WTC11 (cell line): Measurements from ENCODE around the gene MS4A4A. TPM values are rescaled to one million over a fixed set of nuclear protein-coding genes. Genes with fewer than 3 reads are reported as not detected.

Source experiments
- ATAC-seq: fragments of 200-7000 bp; cut with Tn5 transposase; 2 replicates; pipeline ENCODE4 v1.10.0; 2021; ENCODE audit warnings: mild to moderate bottlenecking, moderate library complexity
- CTCF ChIA-PET: fragments of 300-600 bp; sonication (Branson Sonifier 250); formaldehyde crosslinking; loops from one replicate; lab custom pipeline; 2021; ENCODE audit warnings: antibody characterized with exemption; lab: Charles Lee
- POLR2A ChIA-PET: fragments of 350-600 bp; sonication (Branson Sonifier 250); formaldehyde crosslinking; loops from one replicate; lab custom pipeline; 2021; ENCODE audit warnings: antibody characterized with exemption; lab: Charles Lee
- DNase-seq: peaks from one replicate; pipeline ENCODE4 v3.0.0; 2021; ENCODE audit warnings: low spot score
- H3K27ac Mint-ChIP-seq: 2 replicates; pipeline ENCODE4 v1.8.0; 2021; ENCODE audit warnings: mixed read lengths
- H3K27me3 Mint-ChIP-seq: 2 replicates; pipeline ENCODE4 v1.8.0; 2021; ENCODE audit warnings: low read depth, mild to moderate bottlenecking, moderate library complexity, mixed read lengths
- H3K36me3 Mint-ChIP-seq: 2 replicates; pipeline ENCODE4 v1.8.0; 2021; ENCODE audit warnings: mixed read lengths
- H3K4me1 Mint-ChIP-seq: 2 replicates; pipeline ENCODE4 v1.8.0; 2022; ENCODE audit warnings: mixed read lengths
- H3K4me3 Mint-ChIP-seq: 2 replicates; pipeline ENCODE4 v1.8.0; 2021; ENCODE audit warnings: mild to moderate bottlenecking, moderate library complexity, mixed read lengths
- H3K9me3 Mint-ChIP-seq: 2 replicates; pipeline ENCODE4 v1.8.0; 2021; ENCODE audit warnings: mixed read lengths
- ATF1 ChIP-seq: sonication (generic); formaldehyde crosslinking; IDR thresholded peaks from 2 replicates; pipeline ENCODE4 v1.8.1; 2023; ENCODE audit warnings: mild to moderate bottlenecking, moderate library complexity, missing genetic modification reagents
- CREM ChIP-seq: sonication (generic); formaldehyde crosslinking; IDR thresholded peaks from 2 replicates; pipeline ENCODE4 v1.8.1; 2022; ENCODE audit warnings: mild to moderate bottlenecking, missing genetic modification reagents, moderate library complexity
- ELF4 ChIP-seq: sonication (generic); formaldehyde crosslinking; IDR thresholded peaks from 2 replicates; pipeline ENCODE4 v1.8.1; 2022; ENCODE audit warnings: low read depth, mild to moderate bottlenecking, moderate library complexity, missing genetic modification reagents
- ETV6 ChIP-seq: sonication (generic); formaldehyde crosslinking; IDR thresholded peaks from 2 replicates; pipeline ENCODE4 v1.8.1; 2022; ENCODE audit warnings: mild to moderate bottlenecking, missing genetic modification reagents
- FOXJ3 ChIP-seq: sonication (generic); formaldehyde crosslinking; IDR thresholded peaks from 2 replicates; pipeline ENCODE4 v1.9.0; 2021; ENCODE audit warnings: missing genetic modification reagents, mild to moderate bottlenecking, borderline replicate concordance
- KAT7 ChIP-seq: sonication (generic); formaldehyde crosslinking; IDR thresholded peaks from 2 replicates; pipeline ENCODE4 v1.8.1; 2023; ENCODE audit warnings: missing genetic modification reagents, mild to moderate bottlenecking, borderline replicate concordance
- NR2C2 ChIP-seq: sonication (generic); formaldehyde crosslinking; IDR thresholded peaks from 2 replicates; pipeline ENCODE4 v1.8.0; 2022; ENCODE audit warnings: mild to moderate bottlenecking, missing genetic modification reagents
- SMAD3 ChIP-seq: sonication (generic); formaldehyde crosslinking; IDR thresholded peaks from 2 replicates; pipeline ENCODE4 v1.8.0; 2022; ENCODE audit warnings: missing genetic modification reagents, mild to moderate bottlenecking, borderline replicate concordance
- ZNF121 ChIP-seq: sonication (generic); formaldehyde crosslinking; IDR thresholded peaks from 2 replicates; pipeline ENCODE4 v1.8.0; 2023; ENCODE audit warnings: missing genetic modification reagents
- ZNF423 ChIP-seq: fragments of 250-450 bp; sonication (Bioruptor Pico); IDR thresholded peaks from 2 replicates; pipeline ENCODE4 v2.1.2; 2022; ENCODE audit warnings: mild to moderate bottlenecking, moderate library complexity
- total RNA-seq: library from RNA; stranded (reverse); gene quantifications from 3 replicates; pipeline ENCODE4 v1.2.3, GENCODE V29; 2021
- TF ChIP-seq, protein P1 (sequence below): sonication (generic); formaldehyde crosslinking; IDR thresholded peaks from 2 replicates; pipeline ENCODE4 v1.8.1; 2022; ENCODE audit warnings: missing genetic modification reagents, borderline replicate concordance
- TF ChIP-seq, protein P2 (sequence below): sonication (generic); formaldehyde crosslinking; conservative IDR thresholded peaks from 2 replicates; pipeline ENCODE4 v1.8.1; 2022; ENCODE audit warnings: mild to moderate bottlenecking, missing genetic modification reagents
- TF ChIP-seq, protein P3 (sequence below): fragments of 250-450 bp; sonication (Bioruptor Pico); IDR thresholded peaks from 2 replicates; pipeline ENCODE4 v1.9.0; 2021; ENCODE audit warnings: mild to moderate bottlenecking
- TF ChIP-seq, protein P4 (sequence below): fragments of 250-450 bp; sonication (Bioruptor Pico); IDR thresholded peaks from 2 replicates; pipeline ENCODE4 v2.1.2; 2022; ENCODE audit warnings: mild to moderate bottlenecking, moderate library complexity

Gene MS4A4A
- total RNA-seq, 1 experiment from 2014 or later, result not detected

DNA sequence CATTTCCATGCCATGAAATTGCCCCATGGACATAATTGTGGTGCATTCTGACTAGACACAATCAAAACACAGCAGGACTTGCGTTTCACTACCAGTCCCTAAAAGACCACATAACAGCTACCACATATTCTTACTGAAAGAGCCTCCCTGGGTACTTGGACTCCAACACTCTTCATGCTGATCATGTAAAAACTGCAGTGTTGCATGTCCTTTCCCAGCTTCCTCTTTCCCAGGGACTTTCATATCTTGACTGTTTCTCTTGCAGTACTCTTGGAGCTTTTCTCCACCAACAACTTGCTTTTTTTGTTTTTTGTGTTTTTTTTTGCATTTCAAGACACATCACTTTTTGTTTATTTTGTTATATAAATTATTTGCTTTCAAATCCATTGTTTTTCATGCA lies 69.5 kb downstream of the MS4A4A start:
- POLR2A ChIA-PET, result no interaction called here
- TF ChIP-seq, protein P1, sequence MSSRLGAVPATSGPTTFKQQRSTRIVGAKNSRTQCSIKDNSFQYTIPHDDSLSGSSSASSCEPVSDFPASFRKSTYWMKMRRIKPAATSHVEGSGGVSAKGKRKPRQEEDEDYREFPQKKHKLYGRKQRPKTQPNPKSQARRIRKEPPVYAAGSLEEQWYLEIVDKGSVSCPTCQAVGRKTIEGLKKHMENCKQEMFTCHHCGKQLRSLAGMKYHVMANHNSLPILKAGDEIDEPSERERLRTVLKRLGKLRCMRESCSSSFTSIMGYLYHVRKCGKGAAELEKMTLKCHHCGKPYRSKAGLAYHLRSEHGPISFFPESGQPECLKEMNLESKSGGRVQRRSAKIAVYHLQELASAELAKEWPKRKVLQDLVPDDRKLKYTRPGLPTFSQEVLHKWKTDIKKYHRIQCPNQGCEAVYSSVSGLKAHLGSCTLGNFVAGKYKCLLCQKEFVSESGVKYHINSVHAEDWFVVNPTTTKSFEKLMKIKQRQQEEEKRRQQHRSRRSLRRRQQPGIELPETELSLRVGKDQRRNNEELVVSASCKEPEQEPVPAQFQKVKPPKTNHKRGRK, result no peak
- TF ChIP-seq CREM (no peak), SMAD3 (CRISPR knock-in tag) (no peak), FOXJ3 (CRISPR knock-in tag) (no peak), ATF1 (no peak), ZNF121 (CRISPR knock-in tag) (no peak), ETV6 (CRISPR knock-in tag) (no peak), ELF4 (CRISPR knock-in tag) (no peak), KAT7 (no peak), NR2C2 (CRISPR knock-in tag) (no peak)
- TF ChIP-seq, protein P2, sequence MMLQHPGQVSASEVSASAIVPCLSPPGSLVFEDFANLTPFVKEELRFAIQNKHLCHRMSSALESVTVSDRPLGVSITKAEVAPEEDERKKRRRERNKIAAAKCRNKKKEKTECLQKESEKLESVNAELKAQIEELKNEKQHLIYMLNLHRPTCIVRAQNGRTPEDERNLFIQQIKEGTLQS (CRISPR knock-in tag), result no peak
- TF ChIP-seq, protein P3, sequence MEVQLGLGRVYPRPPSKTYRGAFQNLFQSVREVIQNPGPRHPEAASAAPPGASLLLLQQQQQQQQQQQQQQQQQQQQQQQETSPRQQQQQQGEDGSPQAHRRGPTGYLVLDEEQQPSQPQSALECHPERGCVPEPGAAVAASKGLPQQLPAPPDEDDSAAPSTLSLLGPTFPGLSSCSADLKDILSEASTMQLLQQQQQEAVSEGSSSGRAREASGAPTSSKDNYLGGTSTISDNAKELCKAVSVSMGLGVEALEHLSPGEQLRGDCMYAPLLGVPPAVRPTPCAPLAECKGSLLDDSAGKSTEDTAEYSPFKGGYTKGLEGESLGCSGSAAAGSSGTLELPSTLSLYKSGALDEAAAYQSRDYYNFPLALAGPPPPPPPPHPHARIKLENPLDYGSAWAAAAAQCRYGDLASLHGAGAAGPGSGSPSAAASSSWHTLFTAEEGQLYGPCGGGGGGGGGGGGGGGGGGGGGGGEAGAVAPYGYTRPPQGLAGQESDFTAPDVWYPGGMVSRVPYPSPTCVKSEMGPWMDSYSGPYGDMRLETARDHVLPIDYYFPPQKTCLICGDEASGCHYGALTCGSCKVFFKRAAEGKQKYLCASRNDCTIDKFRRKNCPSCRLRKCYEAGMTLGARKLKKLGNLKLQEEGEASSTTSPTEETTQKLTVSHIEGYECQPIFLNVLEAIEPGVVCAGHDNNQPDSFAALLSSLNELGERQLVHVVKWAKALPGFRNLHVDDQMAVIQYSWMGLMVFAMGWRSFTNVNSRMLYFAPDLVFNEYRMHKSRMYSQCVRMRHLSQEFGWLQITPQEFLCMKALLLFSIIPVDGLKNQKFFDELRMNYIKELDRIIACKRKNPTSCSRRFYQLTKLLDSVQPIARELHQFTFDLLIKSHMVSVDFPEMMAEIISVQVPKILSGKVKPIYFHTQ (CRISPR knock-in tag), result no peak
- DNase-seq, result no peak

DNA sequence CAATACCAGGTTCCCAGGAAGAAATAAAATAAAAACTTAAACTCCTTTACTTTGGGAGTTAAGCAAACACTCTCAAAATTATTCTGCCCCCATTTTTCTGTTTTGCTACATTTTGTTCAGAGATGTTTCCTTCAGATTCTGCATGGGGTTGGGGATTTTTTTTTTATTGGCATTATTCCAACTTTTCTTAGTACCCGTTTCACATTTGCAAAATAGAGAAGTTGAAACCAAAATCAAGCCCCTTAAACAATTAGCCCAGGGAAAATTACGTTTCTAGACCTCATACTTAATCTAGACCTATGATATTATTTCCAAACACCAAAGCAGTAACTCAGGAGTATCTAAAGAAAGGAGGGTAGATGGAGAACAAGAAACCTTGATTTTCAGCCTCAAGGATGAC lies 77.3 kb downstream of the MS4A4A start:
- Mint-ChIP-seq H3K9me3 (peaks cover 70% of the 10 kb centered on the region), H3K4me1 (peaks cover 11% of the 10 kb centered on the region), H3K27ac (no peak overlapping the region), H3K4me3 (no peak overlapping the region), H3K36me3 (peaks cover 54% of the 10 kb centered on the region), H3K27me3 (no peaks in the 10 kb centered on the region)
- no peak for DNase-seq
- CTCF ChIA-PET, result no interaction called here
- no peak for ATAC-seq
- POLR2A ChIA-PET, result no interaction called here
- TF ChIP-seq, protein P4, sequence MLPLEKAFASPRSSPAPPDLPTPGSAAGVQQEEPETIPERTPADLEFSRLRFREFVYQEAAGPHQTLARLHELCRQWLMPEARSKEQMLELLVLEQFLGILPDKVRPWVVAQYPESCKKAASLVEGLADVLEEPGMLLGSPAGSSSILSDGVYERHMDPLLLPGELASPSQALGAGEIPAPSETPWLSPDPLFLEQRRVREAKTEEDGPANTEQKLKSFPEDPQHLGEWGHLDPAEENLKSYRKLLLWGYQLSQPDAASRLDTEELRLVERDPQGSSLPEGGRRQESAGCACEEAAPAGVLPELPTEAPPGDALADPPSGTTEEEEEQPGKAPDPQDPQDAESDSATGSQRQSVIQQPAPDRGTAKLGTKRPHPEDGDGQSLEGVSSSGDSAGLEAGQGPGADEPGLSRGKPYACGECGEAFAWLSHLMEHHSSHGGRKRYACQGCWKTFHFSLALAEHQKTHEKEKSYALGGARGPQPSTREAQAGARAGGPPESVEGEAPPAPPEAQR, result no peak
- no peak for TF ChIP-seq ZNF423 (CRISPR knock-in tag)
- TF ChIP-seq, protein P3 (CRISPR knock-in tag), result no peak

More for the DNA sequence above, 69.5 kb downstream of the MS4A4A start:
- Mint-ChIP-seq H3K4me1 (peaks cover 10% of the 10 kb centered on the region), H3K9me3 (peaks cover 40% of the 10 kb centered on the region), H3K36me3 (peaks cover 17% of the 10 kb centered on the region), H3K4me3 (no peak overlapping the region), H3K27me3 (no peaks in the 10 kb centered on the region), H3K27ac (no peak overlapping the region)
- CTCF ChIA-PET, result interaction anchor here (1.2 to 7.0 kb wide), 4 partner anchors 13 to 284 kb away, joined by 3 to 70 read pairs (median 14); no protein-coding TSS in a partner anchor
- ATAC-seq, result no peak

Other genes starting within 250 kb of the MS4A4A start
- not detected in 3 replicates for gene OOSP2, start 240.3 kb upstream of the MS4A4A start, total RNA-seq
- not detected in 3 replicates for gene MS4A3, start 224.0 kb upstream of the MS4A4A start, total RNA-seq
- not detected in 3 replicates for gene MS4A2, start 192.0 kb upstream of the MS4A4A start, total RNA-seq
- gene MS4A6A, start 97.6 kb upstream of the MS4A4A start, total RNA-seq, result 0.16 to 0.39 TPM in 2 of 3 replicates, not detected in the other
- 0.18 TPM in 1 of 3 replicates, not detected in the others for gene MS4A4E, start 37.5 kb upstream of the MS4A4A start, total RNA-seq
- gene MS4A6E, start 46.6 kb downstream of the MS4A4A start, total RNA-seq, result not detected in 3 replicates
- 0.25 to 0.46 TPM (median 0.31 TPM) in 3 replicates for gene MS4A7, start 97.9 kb downstream of the MS4A4A start, total RNA-seq
- gene MS4A14, start 115.8 kb downstream of the MS4A4A start, total RNA-seq, result 0.07 TPM in 1 of 3 replicates, not detected in the others
- not detected in 3 replicates for gene MS4A5, start 148.9 kb downstream of the MS4A4A start, total RNA-seq
- gene MS4A1, start 175.2 kb downstream of the MS4A4A start, total RNA-seq, result 0.17 to 0.71 TPM (median 0.32 TPM) in 3 replicates
- gene MS4A12, start 212.1 kb downstream of the MS4A4A start, total RNA-seq, result not detected in 3 replicates
- not detected in 3 replicates for gene MS4A13, start 234.7 kb downstream of the MS4A4A start, total RNA-seq